PC-3 (cell line): Measurements from ENCODE around the gene B4GALNT3. TPM values are rescaled to one million over a fixed set of nuclear protein-coding genes. Genes with fewer than 3 reads are reported as not detected.

Source experiments
- ATAC-seq: fragments of 200-7000 bp; cut with Tn5 transposase; 2 replicates; pipeline ENCODE4 v1.9.1; 2020; ENCODE audit warnings: mild to moderate bottlenecking, moderate library complexity
- BruUV-seq: library from RNA; stranded (reverse); fragments of 400-500 nt; replicated peaks from 2 replicates; lab custom pipeline; 2021; lab: Mats Ljungman, UMichigan
- CTCF ChIA-PET: fragments of 300-600 bp; sonication (Branson Sonifier 250); formaldehyde crosslinking; loops from one replicate; lab custom pipeline; 2022; ENCODE audit warnings: antibody characterized with exemption; lab: Charles Lee
- POLR2A ChIA-PET: fragments of 300-600 bp; sonication (Branson Sonifier 250); formaldehyde crosslinking; loops from one replicate; lab custom pipeline; 2022; ENCODE audit warnings: antibody characterized with exemption; ENCODE audit not compliant: unreplicated experiment; lab: Charles Lee
- DNase-seq: peaks from one replicate; pipeline ENCODE4 v3.0.0-alpha.2; 2015
- H2AFZ ChIP-seq: fragments of 300-600 bp; sonication (generic); 2 replicates; pipeline ENCODE4 v1.6.0; 2016; ENCODE audit warnings: antibody characterized with exemption, low read length
- H3F3A ChIP-seq: fragments of 300-600 bp; sonication (generic); one replicate; pipeline ENCODE4 v1.6.0; 2017; ENCODE audit warnings: antibody characterized with exemption, low read length, control low read depth, mild to moderate bottlenecking; ENCODE audit not compliant: unreplicated experiment
- H3K27ac ChIP-seq: fragments of 300-600 bp; sonication (generic); 2 replicates; pipeline ENCODE4 v1.5.1; 2016; ENCODE audit warnings: mild to moderate bottlenecking, low read length
- H3K27me3 ChIP-seq: fragments of 300-600 bp; sonication (generic); 2 replicates; pipeline ENCODE4 v1.6.1; 2016; ENCODE audit warnings: low read length, mixed read lengths
- H3K36me3 ChIP-seq: fragments of 300-600 bp; sonication (generic); 2 replicates; pipeline ENCODE4 v1.6.1; 2016; ENCODE audit warnings: low read depth, mixed run types, low read length, mixed read lengths
- H3K4me1 ChIP-seq: fragments of 300-600 bp; sonication (generic); 2 replicates; pipeline ENCODE4 v1.5.1; 2016; ENCODE audit warnings: low read length; ENCODE audit not compliant: insufficient read depth
- H3K4me2 ChIP-seq: fragments of 300-600 bp; sonication (generic); 2 replicates; pipeline ENCODE4 v1.6.0; 2016; ENCODE audit warnings: low read length
- H3K4me3 ChIP-seq: fragments of 300-600 bp; sonication (generic); 2 replicates; pipeline ENCODE4 v1.5.1; 2016; ENCODE audit warnings: mild to moderate bottlenecking, low read length, mixed read lengths
- H3K79me2 ChIP-seq: fragments of 300-600 bp; sonication (generic); 2 replicates; pipeline ENCODE4 v1.6.1; 2017; ENCODE audit warnings: low read length, mixed read lengths
- H3K9ac ChIP-seq: fragments of 300-600 bp; sonication (generic); 2 replicates; pipeline ENCODE4 v1.6.0; 2016; ENCODE audit warnings: mild to moderate bottlenecking, low read length
- H3K9me2 ChIP-seq: fragments of 300-600 bp; sonication (generic); replicated peaks from 2 replicates; pipeline ENCODE4 v1.6.1; 2016; ENCODE audit warnings: mixed run types, low read length, mixed read lengths
- H3K9me3 ChIP-seq: fragments of 300-600 bp; sonication (generic); 2 replicates; pipeline ENCODE4 v1.6.1; 2016; ENCODE audit warnings: low read length, mixed read lengths
- H4K20me1 ChIP-seq: fragments of 300-600 bp; sonication (generic); 2 replicates; pipeline ENCODE4 v1.6.1; 2016; ENCODE audit warnings: low read length, mixed read lengths
- EZH2 ChIP-seq: fragments of 300-600 bp; sonication (generic); IDR thresholded peaks from one replicate; pipeline ENCODE4 v1.6.1; 2017; ENCODE audit warnings: antibody characterized with exemption, mild to moderate bottlenecking, low read length; ENCODE audit not compliant: unreplicated experiment
- EZH2phosphoT487 ChIP-seq: fragments of 300-600 bp; sonication (generic); IDR thresholded peaks from 2 replicates; pipeline ENCODE4 v1.6.1; 2018; ENCODE audit warnings: mild to moderate bottlenecking, antibody characterized with exemption, low read length, borderline replicate concordance
- intact Hi-C: fragments of 100-400 bp; cut with micrococcal nuclease; formaldehyde crosslinking; loops from 2 replicates; pipeline ENCODE4 v1.9.0; 2023
- total RNA-seq: library from RNA; depleted of rRNA; stranded (reverse); fragments of >200 nt; gene quantifications from 2 replicates; pipeline ENCODE4 v1.2.3, GENCODE V29; 2014
- TF ChIP-seq, protein P1 (sequence below): fragments of 300-600 bp; sonication (generic); conservative IDR thresholded peaks from 2 replicates; pipeline ENCODE4 v1.5.1; 2017; ENCODE audit warnings: antibody characterized with exemption, low read depth, mild to moderate bottlenecking, low read length

Gene B4GALNT3
- total RNA-seq, 1 experiment from 2014 or later, result 3.7 TPM

DNA sequence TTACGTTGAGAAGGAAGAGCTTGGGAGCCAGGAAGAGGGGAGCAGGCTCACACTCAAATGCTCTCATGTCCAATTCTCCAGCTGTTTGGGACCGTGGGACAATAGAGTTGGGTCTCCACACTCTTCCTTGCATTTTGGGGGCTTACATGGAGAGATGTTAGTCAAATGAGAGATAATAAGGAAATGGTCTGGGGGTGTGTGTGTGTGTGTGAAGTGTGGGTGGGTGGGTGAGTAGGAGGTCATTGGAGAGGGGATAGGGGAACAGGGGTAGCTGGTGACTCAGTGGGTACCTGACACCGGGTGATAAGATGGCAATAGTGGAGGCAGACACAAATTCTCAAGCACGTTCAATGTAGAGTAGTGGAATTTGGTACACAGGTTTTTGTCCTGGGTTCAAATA lies 68.0 kb downstream of the B4GALNT3 start:
- TF ChIP-seq EZH2phosphoT487 (no peak), EZH2 (no peak)
- TF ChIP-seq, protein P1, sequence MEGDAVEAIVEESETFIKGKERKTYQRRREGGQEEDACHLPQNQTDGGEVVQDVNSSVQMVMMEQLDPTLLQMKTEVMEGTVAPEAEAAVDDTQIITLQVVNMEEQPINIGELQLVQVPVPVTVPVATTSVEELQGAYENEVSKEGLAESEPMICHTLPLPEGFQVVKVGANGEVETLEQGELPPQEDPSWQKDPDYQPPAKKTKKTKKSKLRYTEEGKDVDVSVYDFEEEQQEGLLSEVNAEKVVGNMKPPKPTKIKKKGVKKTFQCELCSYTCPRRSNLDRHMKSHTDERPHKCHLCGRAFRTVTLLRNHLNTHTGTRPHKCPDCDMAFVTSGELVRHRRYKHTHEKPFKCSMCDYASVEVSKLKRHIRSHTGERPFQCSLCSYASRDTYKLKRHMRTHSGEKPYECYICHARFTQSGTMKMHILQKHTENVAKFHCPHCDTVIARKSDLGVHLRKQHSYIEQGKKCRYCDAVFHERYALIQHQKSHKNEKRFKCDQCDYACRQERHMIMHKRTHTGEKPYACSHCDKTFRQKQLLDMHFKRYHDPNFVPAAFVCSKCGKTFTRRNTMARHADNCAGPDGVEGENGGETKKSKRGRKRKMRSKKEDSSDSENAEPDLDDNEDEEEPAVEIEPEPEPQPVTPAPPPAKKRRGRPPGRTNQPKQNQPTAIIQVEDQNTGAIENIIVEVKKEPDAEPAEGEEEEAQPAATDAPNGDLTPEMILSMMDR, result no peak
- CTCF ChIA-PET, result no interaction called here

DNA sequence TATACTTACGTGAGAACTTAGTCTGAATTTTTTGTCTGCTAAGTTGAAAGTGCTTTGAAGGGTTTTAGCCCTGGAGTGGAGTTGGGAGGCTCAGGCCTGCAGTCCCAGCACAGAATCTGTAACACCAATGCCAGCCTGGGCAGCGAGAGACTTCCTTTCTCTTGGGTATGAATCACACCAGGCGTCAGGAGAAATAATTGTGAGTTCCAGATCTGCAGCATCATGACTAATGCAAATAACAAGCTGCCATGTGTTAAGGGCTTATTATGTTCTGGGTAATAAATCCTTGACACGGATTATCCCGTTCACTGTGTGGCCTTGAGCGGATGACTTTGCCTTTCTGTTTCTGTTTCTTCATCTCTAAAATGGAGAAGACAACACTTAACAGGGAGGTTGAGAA lies 70.6 kb downstream of the B4GALNT3 start:
- no peaks in the 10 kb centered on the region for H3K9me3 ChIP-seq
- H3K27me3 ChIP-seq, result no peaks in the 10 kb centered on the region
- H3K9ac ChIP-seq, result no peak overlapping the region
- no peak overlapping the region for H3K4me2 ChIP-seq
- H3F3A ChIP-seq, result no peaks in the 10 kb centered on the region
- no peak for DNase-seq
- no TSS peak for BruUV-seq
- no peaks in the 10 kb centered on the region for H3K36me3 ChIP-seq
- TF ChIP-seq, protein P1, result no peak
- TF ChIP-seq EZH2phosphoT487, result no peak
- no peak for TF ChIP-seq EZH2
- H3K4me1 ChIP-seq, result peaks cover 8% of the 10 kb centered on the region; the same call in 1 of the 2 replicates
- H3K4me3 ChIP-seq, result no peak overlapping the region
- H3K79me2 ChIP-seq, result no peaks in the 10 kb centered on the region
- intact Hi-C loops, result no loop called here
- no peak overlapping the region for H3K27ac ChIP-seq
- no peak for ATAC-seq
- ChIA-PET POLR2A (no interaction called here), CTCF (interaction anchor here (0.5 kb wide), 1 partner anchor 28 kb away, joined by 3 read pairs; no protein-coding TSS in a partner anchor)
- H2AFZ ChIP-seq, result no peak overlapping the region
- H3K9me2 ChIP-seq, result no peaks in the 10 kb centered on the region
- H4K20me1 ChIP-seq, result no peaks in the 10 kb centered on the region

More for the DNA sequence above, 68.0 kb downstream of the B4GALNT3 start:
- H3F3A ChIP-seq, result no peaks in the 10 kb centered on the region
- ATAC-seq (no peak), DNase-seq (no peak)
- BruUV-seq, result no TSS peak
- H3K4me1 ChIP-seq, result peaks cover 8% of the 10 kb centered on the region; the same call in 1 of the 2 replicates
- H3K79me2 ChIP-seq, result no peaks in the 10 kb centered on the region
- intact Hi-C loops, result no loop called here
- H3K9ac ChIP-seq, result no peak overlapping the region
- H4K20me1 ChIP-seq, result no peaks in the 10 kb centered on the region
- no peaks in the 10 kb centered on the region for H3K9me2 ChIP-seq
- no peaks in the 10 kb centered on the region for H3K27me3 ChIP-seq
- no peak overlapping the region for H2AFZ ChIP-seq
- H3K36me3 ChIP-seq, result no peaks in the 10 kb centered on the region
- H3K9me3 ChIP-seq, result no peaks in the 10 kb centered on the region
- H3K4me2 ChIP-seq, result no peak overlapping the region
- POLR2A ChIA-PET, result no interaction called here
- H3K27ac ChIP-seq, result no peak overlapping the region
- H3K4me3 ChIP-seq, result no peak overlapping the region

DNA sequence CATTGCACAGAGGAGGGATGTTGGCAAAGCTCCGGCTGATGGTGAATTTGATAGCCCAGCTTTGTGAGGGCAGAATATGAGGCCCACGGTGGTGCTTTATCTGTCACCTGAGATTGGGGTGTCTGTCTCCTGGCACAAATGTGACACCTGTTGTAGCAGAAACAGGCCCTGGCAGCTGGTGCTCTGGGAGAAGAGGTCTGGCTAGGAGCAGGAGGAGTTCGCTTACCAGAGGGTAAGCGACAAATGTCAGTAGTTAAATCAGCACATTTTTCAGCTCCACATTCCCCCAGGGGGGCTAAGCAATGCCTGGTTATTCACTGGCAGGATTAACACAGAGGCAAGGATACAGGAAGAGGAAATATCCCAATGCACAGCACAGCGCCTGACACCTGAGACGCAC lies 71.1 kb downstream of the B4GALNT3 start:
- ChIA-PET POLR2A (no interaction called here), CTCF (no interaction called here)
- no peaks in the 10 kb centered on the region for H3K36me3 ChIP-seq
- H3F3A ChIP-seq, result no peaks in the 10 kb centered on the region
- BruUV-seq, result no TSS peak
- no peaks in the 10 kb centered on the region for H3K9me2 ChIP-seq
- no peak overlapping the region for H3K27ac ChIP-seq
- intact Hi-C loops, result no loop called here
- no peak for DNase-seq
- no peak for TF ChIP-seq EZH2phosphoT487
- TF ChIP-seq, protein P1, result no peak
- no peak for TF ChIP-seq EZH2
- no peaks in the 10 kb centered on the region for H3K79me2 ChIP-seq
- peaks cover 8% of the 10 kb centered on the region; the same call in 1 of the 2 replicates for H3K4me1 ChIP-seq
- H3K27me3 ChIP-seq, result no peaks in the 10 kb centered on the region
- H3K9ac ChIP-seq, result no peak overlapping the region
- no peaks in the 10 kb centered on the region for H4K20me1 ChIP-seq
- ATAC-seq, result no peak
- H2AFZ ChIP-seq, result no peak overlapping the region
- no peak overlapping the region for H3K4me3 ChIP-seq
- no peaks in the 10 kb centered on the region for H3K9me3 ChIP-seq
- H3K4me2 ChIP-seq, result no peak overlapping the region
